ENCODE measurements around the gene PSEN2.
A peak's percentile ranks its signal among the peaks of the same experiment; 100 is the strongest.
"Not testable (repeated sequence)": the region's sequence is repeated elsewhere in the genome, so short reads cannot be mapped to it uniquely, and the experiment has no call there.

The PSEN2 gene
- 0.54 to 0.78 (median 0.77) reads per million in 3 experiments for total RNA-seq

GRCh38 chr1:226870401-226871279, at the start of gene PSEN2:
TSS of gene PSEN2 (plus strand) at chr1:226870616. CDS start at chr1:226881908, 11,292 bp downstream.
- peak; percentile 29 for DNase-seq

- no peak for DNase-seq
Measured at GRCh38 chr1:226820941-226821718, 49.3 kb upstream of the PSEN2 start.

GRCh38 chr1:226821719-226822085, 48.7 kb upstream of the PSEN2 start:
- no peak for DNase-seq

GRCh38 chr1:226823643-226824042, 46.8 kb upstream of the PSEN2 start:
- DNase-seq, result no peak

GRCh38 chr1:226825037-226825745, 45.2 kb upstream of the PSEN2 start:
- no peak for DNase-seq

GRCh38 chr1:226825746-226826100, 44.7 kb upstream of the PSEN2 start:
- no peak for DNase-seq

- no peak for DNase-seq
Measured at GRCh38 chr1:226826479-226827261, 43.7 kb upstream of the PSEN2 start.

GRCh38 chr1:226827458-226827857, 43.0 kb upstream of the PSEN2 start:
- DNase-seq, result peak; percentile 3

- peak; percentile 87 for DNase-seq
Measured at GRCh38 chr1:226827968-226828513, 42.4 kb upstream of the PSEN2 start.

GRCh38 chr1:226829105-226829504, 41.3 kb upstream of the PSEN2 start:
- no peak for DNase-seq

GRCh38 chr1:226831953-226832352, 38.5 kb upstream of the PSEN2 start:
- no peak for DNase-seq

GRCh38 chr1:226832613-226833012, 37.8 kb upstream of the PSEN2 start:
- no peak for DNase-seq

- DNase-seq, result not testable (repeated sequence)
Measured at GRCh38 chr1:226834179-226834578, 36.2 kb upstream of the PSEN2 start.

- DNase-seq, result not testable (repeated sequence)
Measured at GRCh38 chr1:226835396-226835795, 35.0 kb upstream of the PSEN2 start.

- not testable (repeated sequence) for DNase-seq
Measured at GRCh38 chr1:226837966-226838365, 32.5 kb upstream of the PSEN2 start.

GRCh38 chr1:226838456-226838855, 32.0 kb upstream of the PSEN2 start:
- DNase-seq, result no peak

GRCh38 chr1:226845624-226846023, 24.8 kb upstream of the PSEN2 start:
- DNase-seq, result no peak

- no peak for DNase-seq
Measured at GRCh38 chr1:226846786-226847185, 23.6 kb upstream of the PSEN2 start.

- DNase-seq, result not testable (repeated sequence)
Measured at GRCh38 chr1:226854548-226854947, 15.9 kb upstream of the PSEN2 start.

- no peak for DNase-seq
Measured at GRCh38 chr1:226862890-226863289, 7.5 kb upstream of the PSEN2 start.

GRCh38 chr1:226863446-226863845, 7.0 kb upstream of the PSEN2 start:
- DNase-seq, result no peak

GRCh38 chr1:226864311-226864710, 6.1 kb upstream of the PSEN2 start:
- DNase-seq, result no peak

Measured in central memory CD4-positive, alpha-beta T cell (primary cell).